ENCODE results near the gene HCFC2. TPM values are rescaled to one million over a fixed set of nuclear protein-coding genes. Genes with fewer than 3 reads are reported as not detected.
A peak's percentile ranks its signal among the peaks of the same experiment; 100 is the strongest.
"Not testable (repeated sequence)": the region's sequence is repeated elsewhere in the genome, so short reads cannot be mapped to it uniquely, and the experiment has no call there.

Gene HCFC2
- total RNA-seq (2014; rRNA removed; shearing (Covaris generic)) (24.0 and 26.8 TPM in 2 replicates), polyA plus RNA-seq (2016; fragmentation: Nextera tagmentation; extraction: Ambion mirVana) (16.6 and 16.9 TPM in 2 replicates)

GRCh38 chr12:104064031-104064841 is at the start of gene HCFC2:
TSS of gene HCFC2 (plus strand) at chr12:104064531. CDS start at chr12:104064561, 30 bp downstream.
- peak within 1 kb of the TSS; percentile 97 for H3K4me2 ChIP-seq (ENCODE audit: unreplicated experiment)
- peak within 1 kb of the TSS; percentile 88 for H3K9ac ChIP-seq
- H3K9me2 ChIP-seq (ENCODE audit: insufficient read depth), result no peaks in the 10 kb centered on the region
- WGBS, 2 experiments (ENCODE audit: low coverage in 1 of 2, low lambda C conversion rate in 2 of 2, missing lambda C conversion rate in 2 of 2), result 0 to 1% methylated on average over 39 to 66 of the region's 74 CpGs
- peak within 1 kb of the TSS; percentile 95 for H3K4me3 ChIP-seq
- H3K36me3 ChIP-seq (ENCODE audit: low read depth), result peaks cover 16% of the 10 kb centered on the region
- H4K20me1 ChIP-seq (ENCODE audit: insufficient read depth), result no peaks in the 10 kb centered on the region
- H3K27me3 ChIP-seq (replicated peaks; ENCODE audit: insufficient read depth), result no peaks in the 10 kb centered on the region
- H3F3A ChIP-seq (ENCODE audit: insufficient read depth), result peaks cover 11% of the 10 kb centered on the region
- no peaks in the 10 kb centered on the region for H3K9me3 ChIP-seq (ENCODE audit: low read depth)
- peaks cover 66% of the 10 kb centered on the region for H3K79me2 ChIP-seq (ENCODE audit: insufficient read depth)
- peaks cover 15% of the 10 kb centered on the region; the same call in 1 of the 2 replicates for H3K4me1 ChIP-seq (ENCODE audit: insufficient read depth)
- peak within 1 kb of the TSS; percentile 92 for H2AFZ ChIP-seq
- H3K27ac ChIP-seq, result peak within 1 kb of the TSS; percentile 84
- TF ChIP-seq EZH2 (IDR thresholded peaks at IDR 0.05; ENCODE audit: insufficient read depth, poor library complexity, severe bottlenecking) (no peak), EZH2phosphoT487 (IDR thresholded peaks at IDR 0.05; ENCODE audit: insufficient read depth, low read depth) (no peak)
- in situ Hi-C loops (cut with MboI), result no loop called here
- DNase-seq, result peak; percentile 97

- 86 to 94% methylated on average over 1 of the region's 1 CpG for WGBS, 2 experiments (ENCODE audit: low coverage in 1 of 2, low lambda C conversion rate in 2 of 2, missing lambda C conversion rate in 2 of 2)
- H3K4me3 ChIP-seq; H3K9me2 ChIP-seq (ENCODE audit: insufficient read depth); H2AFZ ChIP-seq; H3K9ac ChIP-seq; H3K9me3 ChIP-seq (ENCODE audit: low read depth); H3K79me2 ChIP-seq (ENCODE audit: insufficient read depth); H3K27ac ChIP-seq; in situ Hi-C loops (cut with MboI); H3F3A ChIP-seq (ENCODE audit: insufficient read depth); H3K36me3 ChIP-seq (ENCODE audit: low read depth); H3K4me2 ChIP-seq (ENCODE audit: unreplicated experiment); H4K20me1 ChIP-seq (ENCODE audit: insufficient read depth); H3K27me3 ChIP-seq (replicated peaks; ENCODE audit: insufficient read depth); H3K4me1 ChIP-seq (ENCODE audit: insufficient read depth); DNase-seq: not testable (repeated sequence)
Observed at GRCh38 chr12:104021862-104022261, 42.5 kb upstream of the HCFC2 start.

DNA sequence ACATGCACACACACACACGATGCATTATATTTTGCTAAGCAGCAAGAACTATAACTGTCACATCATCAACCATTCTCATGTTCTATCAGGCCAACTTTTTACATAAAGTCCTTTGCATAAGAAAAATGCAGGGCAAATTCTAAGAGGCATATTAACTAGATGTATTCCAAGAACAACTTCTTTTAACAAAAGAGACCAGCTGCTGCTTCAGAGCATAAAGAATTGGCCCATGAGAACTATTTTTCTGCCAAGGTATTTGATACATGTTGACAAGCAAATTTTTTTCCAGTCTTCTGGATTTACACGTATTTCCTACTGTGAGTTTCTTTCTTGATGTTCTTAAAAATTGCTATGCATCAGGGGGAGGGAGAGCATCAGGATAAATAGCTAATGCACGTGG is 41.5 kb upstream of the HCFC2 start:
- Histone ChIP-seq H3K4me2 (ENCODE audit: unreplicated experiment) (no peak overlapping the region), H3K27me3 (replicated peaks; ENCODE audit: insufficient read depth) (no peaks in the 10 kb centered on the region), H3K9me2 (ENCODE audit: insufficient read depth) (no peaks in the 10 kb centered on the region), H3K36me3 (ENCODE audit: low read depth) (no peaks in the 10 kb centered on the region), H3K4me3 (no peak overlapping the region), H2AFZ (no peak overlapping the region), H4K20me1 (ENCODE audit: insufficient read depth) (no peaks in the 10 kb centered on the region), H3K27ac (no peak overlapping the region), H3F3A (ENCODE audit: insufficient read depth) (no peaks in the 10 kb centered on the region), H3K4me1 (ENCODE audit: insufficient read depth) (no peaks in the 10 kb centered on the region), H3K9ac (no peak overlapping the region), H3K9me3 (ENCODE audit: low read depth) (no peaks in the 10 kb centered on the region), H3K79me2 (ENCODE audit: insufficient read depth) (no peaks in the 10 kb centered on the region)
- DNase-seq, result no peak
- no peak for TF ChIP-seq EZH2phosphoT487 (IDR thresholded peaks at IDR 0.05; ENCODE audit: insufficient read depth, low read depth)
- TF ChIP-seq EZH2 (IDR thresholded peaks at IDR 0.05; ENCODE audit: insufficient read depth, poor library complexity, severe bottlenecking), result no peak
- 48 to 49% methylated on average over 3 of the region's 3 CpGs for WGBS, 2 experiments (ENCODE audit: low coverage in 1 of 2, low lambda C conversion rate in 2 of 2, missing lambda C conversion rate in 2 of 2)
- in situ Hi-C loops (cut with MboI), result no loop called here

DNA sequence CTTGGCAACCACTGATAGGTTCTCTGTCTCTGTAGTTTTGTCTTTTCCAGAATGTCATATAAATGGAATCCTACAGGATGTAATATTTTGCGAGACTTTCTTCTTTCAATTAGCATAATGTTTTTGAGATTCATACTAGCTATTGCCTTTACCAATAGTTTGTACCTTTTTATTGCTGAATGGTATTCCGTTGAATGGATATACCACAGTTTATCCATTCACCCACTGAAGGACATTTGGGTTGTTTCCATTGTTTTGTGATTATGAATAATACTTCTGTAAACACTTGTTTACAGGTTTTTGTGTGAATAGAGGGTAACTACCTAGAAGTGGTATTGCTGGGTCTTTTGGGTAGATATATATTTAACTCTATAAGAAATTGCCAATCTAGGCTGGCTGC is 40.6 kb upstream of the HCFC2 start:
- DNase-seq, result no peak
- Histone ChIP-seq H3K9ac (no peak overlapping the region), H2AFZ (no peak overlapping the region), H3K9me3 (ENCODE audit: low read depth) (no peaks in the 10 kb centered on the region), H3K36me3 (ENCODE audit: low read depth) (no peaks in the 10 kb centered on the region), H3K27me3 (replicated peaks; ENCODE audit: insufficient read depth) (no peaks in the 10 kb centered on the region), H3K79me2 (ENCODE audit: insufficient read depth) (no peaks in the 10 kb centered on the region), H4K20me1 (ENCODE audit: insufficient read depth) (no peaks in the 10 kb centered on the region), H3K4me3 (no peak overlapping the region), H3F3A (ENCODE audit: insufficient read depth) (no peaks in the 10 kb centered on the region), H3K27ac (no peak overlapping the region), H3K4me2 (ENCODE audit: unreplicated experiment) (no peak overlapping the region), H3K9me2 (ENCODE audit: insufficient read depth) (no peaks in the 10 kb centered on the region), H3K4me1 (ENCODE audit: insufficient read depth) (no peaks in the 10 kb centered on the region)
- WGBS, 2 experiments (ENCODE audit: low coverage in 1 of 2, low lambda C conversion rate in 2 of 2, missing lambda C conversion rate in 2 of 2), result 94 to 96% methylated on average over 2 of the region's 2 CpGs
- TF ChIP-seq EZH2 (IDR thresholded peaks at IDR 0.05; ENCODE audit: insufficient read depth, poor library complexity, severe bottlenecking) (no peak), EZH2phosphoT487 (IDR thresholded peaks at IDR 0.05; ENCODE audit: insufficient read depth, low read depth) (no peak)
- in situ Hi-C loops (cut with MboI), result no loop called here

Data from GM23248 (cell line).